Subcutaneous abdominal adipose tissue (tissue), 5 donors: ENCODE measurements around the gene GDI2.
"Not testable (repeated sequence)": the region's sequence is repeated elsewhere in the genome, so short reads cannot be mapped to it uniquely, and the experiment has no call there.

Source experiments
- H3K27ac ChIP-seq: one replicate; pipeline ENCODE4 v1.7.0; 2013; ENCODE audit warnings: low read depth, mild to moderate bottlenecking, inconsistent platforms, low read length, moderate library complexity
- H3K27me3 ChIP-seq, 5 donors: one replicate each; pipeline ENCODE4 v1.7.0; 2013; ENCODE audit warnings: low read length in 5 of 5, inconsistent platforms in 1 of 5; ENCODE audit not compliant: control insufficient read depth in 5 of 5, insufficient read depth in 4 of 5
- H3K36me3 ChIP-seq, 5 donors: one replicate each; pipeline ENCODE4 v1.7.0; 2013; ENCODE audit warnings: low read length in 5 of 5; ENCODE audit not compliant: control insufficient read depth in 5 of 5, insufficient read depth in 5 of 5
- H3K4me1 ChIP-seq, 5 donors: one replicate each; pipeline ENCODE4 v1.7.0; 2013; ENCODE audit warnings: low read length in 5 of 5, mild to moderate bottlenecking in 3 of 5, moderate library complexity in 1 of 5; ENCODE audit not compliant: control insufficient read depth in 5 of 5, insufficient read depth in 5 of 5
- H3K4me3 ChIP-seq, 5 donors: one replicate each; pipeline ENCODE4 v1.7.0; 2013; ENCODE audit warnings: low read length in 5 of 5, low read depth in 1 of 5
- H3K9ac ChIP-seq, 5 donors: one replicate each; pipeline ENCODE4 v1.7.0; 2013; ENCODE audit warnings: low read length in 5 of 5, mild to moderate bottlenecking in 4 of 5, moderate library complexity in 3 of 5
- H3K9me3 ChIP-seq, 5 donors: one replicate each; pipeline ENCODE4 v1.7.0; 2013; ENCODE audit warnings: low read length in 5 of 5; ENCODE audit not compliant: control insufficient read depth in 5 of 5
- donor health status: healthy.
- donor health status: healthy.
- donor health status: healthy.
- donor health status: healthy.
- donor health status: healthy.

GDI2 gene

DNA sequence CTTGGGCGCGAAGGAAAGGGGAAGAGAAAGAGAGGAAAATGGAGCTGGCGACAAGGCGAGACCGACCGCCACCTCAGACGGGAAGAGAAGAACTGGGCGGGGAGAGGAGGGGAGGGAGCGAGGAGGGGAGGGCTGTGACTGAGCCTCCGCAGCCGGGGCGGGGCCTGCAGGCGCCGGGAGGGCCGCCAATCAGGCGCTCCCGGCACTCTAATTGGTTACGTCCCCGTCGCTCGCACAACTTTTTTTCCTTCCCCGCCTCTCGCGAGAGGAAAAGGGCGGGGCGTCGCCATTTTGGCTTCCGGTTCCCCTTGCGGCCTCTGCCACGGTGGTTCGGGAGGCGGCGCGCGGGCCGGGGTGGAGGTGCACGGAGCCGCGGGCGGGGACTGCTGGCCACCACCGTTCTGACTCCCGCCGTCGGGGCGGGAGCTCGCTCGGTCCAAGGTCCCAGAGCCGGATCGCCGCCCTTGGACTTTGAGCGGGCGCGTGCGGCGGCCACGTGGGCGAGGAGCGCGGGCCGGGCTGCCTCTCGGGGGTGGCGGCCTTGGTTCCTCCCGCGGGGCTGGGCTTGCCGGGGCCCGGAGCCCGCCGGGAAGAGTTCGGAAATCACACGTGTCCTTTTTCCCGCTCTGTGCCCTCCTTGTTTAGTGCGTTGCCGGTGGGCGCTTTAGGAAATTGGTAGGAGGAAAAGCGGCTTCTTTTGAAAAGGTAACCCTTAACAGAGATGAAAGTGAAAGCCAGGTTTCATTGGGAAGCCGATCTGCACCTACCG, at the start of gene GDI2:
Gene GDI2 (minus strand): TSS at position 94 of the 769 bp plus-strand sequence. CDS start 176 bp downstream, outside the sequence.
- Histone ChIP-seq H3K36me3 (no peaks in the 10 kb centered on the region), H3K4me1 (peaks cover 10 to 44% (median 43%) of the 10 kb centered on the region in 5 donors), H3K9me3 (no peaks in the 10 kb centered on the region), H3K27ac (peak within 1 kb of the TSS; percentile 97), H3K9ac (peak within 1 kb of the TSS; percentile 88 to 96 (median 96)), H3K27me3 (no peaks in the 10 kb centered on the region), H3K4me3 (peak within 1 kb of the TSS; percentile 84 to 97 (median 91))

DNA sequence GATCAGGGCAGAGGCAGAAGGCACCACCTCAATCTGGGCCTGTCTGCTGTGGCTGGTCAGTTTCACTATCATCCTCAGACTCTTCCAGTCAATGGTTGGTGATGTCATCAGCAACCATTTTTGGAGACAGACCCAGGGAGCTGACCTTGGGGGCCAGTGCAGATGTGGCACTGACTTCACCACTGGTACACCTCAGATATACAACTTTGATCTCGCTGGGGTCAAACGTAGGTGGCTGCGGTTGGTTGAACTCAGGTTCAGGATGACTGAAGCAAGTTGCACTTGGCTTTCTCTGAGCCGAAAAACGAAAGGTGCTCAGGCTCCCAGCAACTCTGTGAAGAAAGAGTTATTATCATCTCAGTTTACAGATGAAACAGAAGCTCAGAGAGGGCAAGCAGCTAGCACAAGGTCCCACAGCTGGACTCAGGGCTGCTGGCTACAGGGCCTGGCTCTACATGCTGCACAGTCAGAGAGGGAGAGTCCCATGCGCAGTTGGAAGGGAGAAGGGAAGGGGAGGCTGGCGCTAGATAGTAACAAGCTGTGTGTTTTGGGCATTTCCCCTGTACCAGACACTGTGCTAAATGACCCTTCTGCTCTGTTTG, 49.2 kb upstream of the GDI2 start:
- no peaks in the 10 kb centered on the region for H3K36me3 ChIP-seq
- H3K27me3 ChIP-seq: no peaks in the 10 kb centered on the region
- H3K9me3 ChIP-seq: no peaks in the 10 kb centered on the region
- no peak overlapping the region for H3K27ac ChIP-seq
- H3K4me1 ChIP-seq: no peaks in the 10 kb centered on the region
- H3K9ac ChIP-seq: no peak overlapping the region
- no peak overlapping the region for H3K4me3 ChIP-seq

DNA sequence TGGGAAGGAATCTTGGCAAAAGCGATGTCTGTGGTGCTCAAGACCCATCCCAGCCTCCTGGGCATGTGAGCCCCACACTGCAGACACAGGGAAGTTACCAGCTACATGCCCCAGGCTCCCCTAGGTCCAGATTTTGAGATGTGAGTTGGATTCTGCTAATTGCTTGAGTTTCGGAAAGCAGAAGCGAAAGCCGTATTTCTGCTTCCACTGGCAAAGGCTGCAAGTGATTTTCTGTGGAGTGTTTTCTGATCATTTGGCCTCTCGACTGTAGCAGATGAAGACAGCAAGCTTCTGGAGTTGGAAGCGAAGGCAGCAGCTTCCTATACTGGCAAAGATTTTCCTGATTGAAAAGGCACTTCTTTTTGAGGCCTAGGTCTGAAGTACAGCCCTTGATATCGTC, 46.8 kb upstream of the GDI2 start:
- H3K36me3 ChIP-seq: no peaks in the 10 kb centered on the region
- no peaks in the 10 kb centered on the region for H3K9me3 ChIP-seq
- no peak overlapping the region for H3K9ac ChIP-seq
- no peak overlapping the region for H3K27ac ChIP-seq
- H3K27me3 ChIP-seq: peaks cover 0 to 2% (median 0%) of the 10 kb centered on the region in 5 donors
- H3K4me3 ChIP-seq: no peak overlapping the region
- H3K4me1 ChIP-seq: no peaks in the 10 kb centered on the region

DNA sequence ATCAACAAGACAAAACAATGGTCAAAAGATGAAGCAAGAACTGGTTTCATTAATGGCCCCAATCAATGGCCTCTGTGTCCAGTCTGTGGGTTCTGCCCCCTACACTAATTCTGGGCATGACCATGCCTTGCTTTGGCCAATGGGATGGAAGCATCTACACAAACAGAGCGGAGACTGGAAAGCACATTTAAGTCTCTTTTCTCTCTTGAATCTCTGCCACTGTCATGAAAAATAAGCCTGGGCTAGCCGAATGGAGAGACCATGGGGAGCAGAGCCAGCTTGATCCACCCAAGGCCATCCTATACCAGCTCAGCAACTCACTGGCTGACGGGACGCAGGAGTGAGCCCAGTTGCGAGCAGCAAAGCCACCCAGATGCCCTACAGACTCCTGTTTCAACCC, 45.6 kb upstream of the GDI2 start:
- no peak overlapping the region for H3K4me3 ChIP-seq
- H3K27ac ChIP-seq: no peak overlapping the region
- H3K9ac ChIP-seq: no peak overlapping the region
- peaks cover 0 to 2% (median 0%) of the 10 kb centered on the region in 5 donors for H3K27me3 ChIP-seq
- no peaks in the 10 kb centered on the region for H3K36me3 ChIP-seq
- no peaks in the 10 kb centered on the region for H3K9me3 ChIP-seq
- H3K4me1 ChIP-seq: no peaks in the 10 kb centered on the region

DNA sequence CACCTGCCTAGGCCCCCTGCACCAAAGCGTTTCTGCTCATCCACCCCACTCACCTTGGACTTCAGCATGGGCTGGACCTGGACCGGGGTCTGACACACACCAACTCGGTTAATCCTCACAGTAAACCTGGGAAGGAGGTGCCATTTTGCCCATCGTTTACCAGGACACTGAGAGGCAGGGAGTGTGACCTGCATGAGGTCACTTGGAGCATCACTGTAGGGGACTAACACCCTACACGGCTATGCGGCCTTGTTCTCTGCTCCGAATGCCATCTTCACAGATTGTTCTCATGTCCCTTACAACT, 43.4 kb upstream of the GDI2 start:
- H3K27ac ChIP-seq: no peak overlapping the region
- H3K4me3 ChIP-seq: no peak overlapping the region
- no peaks in the 10 kb centered on the region for H3K36me3 ChIP-seq
- peaks cover 0 to 2% (median 0%) of the 10 kb centered on the region in 5 donors for H3K4me1 ChIP-seq
- peaks cover 0 to 4% (median 2%) of the 10 kb centered on the region in 5 donors for H3K27me3 ChIP-seq
- H3K9ac ChIP-seq: no peak overlapping the region
- H3K9me3 ChIP-seq: no peaks in the 10 kb centered on the region

DNA sequence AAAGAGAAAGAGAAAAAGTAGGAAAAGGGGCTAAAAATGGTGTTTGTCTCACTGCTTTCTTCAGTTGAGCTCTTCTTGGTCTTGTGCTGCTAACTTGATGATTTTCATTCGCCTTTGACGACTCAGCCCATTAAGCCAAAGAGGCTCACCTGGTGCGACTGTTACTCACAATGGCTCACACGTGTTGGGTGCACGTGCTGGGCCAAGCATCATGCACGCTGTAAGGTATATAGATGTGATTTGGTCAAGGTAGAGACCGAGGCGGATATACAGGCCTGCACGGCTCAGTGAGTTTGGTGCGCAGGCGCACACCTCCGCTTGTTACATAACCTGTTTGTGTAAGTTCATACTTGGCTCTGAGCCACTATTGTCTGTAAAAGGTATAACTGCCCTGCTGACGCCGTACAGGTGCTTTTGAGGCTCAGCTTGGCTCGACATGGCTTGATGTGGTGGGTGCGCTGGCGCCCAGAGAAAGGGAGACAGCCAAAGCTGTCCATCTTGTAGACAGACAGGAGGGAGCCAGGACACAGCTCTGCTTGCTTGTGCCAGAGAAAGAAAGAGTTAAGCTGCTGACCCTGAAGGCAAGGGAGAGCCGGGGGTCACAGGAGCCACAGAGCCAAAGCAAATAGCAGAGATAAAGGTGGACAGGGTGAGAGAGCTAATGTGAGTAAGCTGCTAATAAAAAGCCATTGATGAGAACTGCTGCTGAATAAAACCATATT, 42.9 kb upstream of the GDI2 start:
- Histone ChIP-seq H3K27ac (no peak overlapping the region), H3K9ac (no peak overlapping the region), H3K36me3 (no peaks in the 10 kb centered on the region), H3K9me3 (no peaks in the 10 kb centered on the region), H3K4me1 (peaks cover 0 to 2% (median 0%) of the 10 kb centered on the region in 5 donors), H3K27me3 (peaks cover 0 to 4% (median 2%) of the 10 kb centered on the region in 5 donors), H3K4me3 (no peak overlapping the region)

DNA sequence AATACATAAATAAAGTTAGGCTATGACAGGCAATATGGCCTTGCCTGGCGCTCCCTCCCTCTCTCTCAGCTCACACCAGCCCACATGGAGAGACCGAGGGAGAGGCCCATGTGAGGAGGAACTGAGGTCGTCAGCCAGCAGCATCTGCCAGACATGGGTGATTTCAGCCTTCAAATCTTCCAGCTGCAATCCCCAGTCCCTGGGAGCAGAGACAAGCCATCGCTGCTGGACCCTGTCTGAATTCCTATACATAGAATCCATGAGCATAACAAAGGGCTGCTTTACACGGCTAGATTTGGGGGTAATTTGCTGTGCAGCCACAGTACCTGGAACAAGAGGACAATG, 40.9 kb upstream of the GDI2 start:
- no peak overlapping the region for H3K27ac ChIP-seq

DNA sequence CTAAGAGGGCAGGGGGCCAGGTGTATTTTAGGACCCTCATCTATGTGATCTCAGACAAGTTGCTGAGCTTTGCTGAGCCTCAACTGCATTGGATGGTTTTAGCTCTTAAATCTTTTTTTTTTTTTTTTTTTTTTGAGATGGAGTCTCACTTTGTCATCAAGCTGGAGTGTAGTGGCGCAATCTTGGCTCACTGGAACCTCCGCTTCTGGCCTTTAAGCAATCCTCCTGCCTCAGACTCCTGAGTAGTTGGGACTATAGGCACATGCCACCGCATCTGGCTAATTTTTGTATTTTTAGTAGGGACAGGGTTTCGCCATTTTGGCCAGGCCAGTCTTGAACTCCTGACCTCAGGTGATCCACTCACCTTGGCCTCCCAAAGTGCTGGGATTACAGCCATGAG, 33.4 kb upstream of the GDI2 start:
- H3K27me3 ChIP-seq: not testable (repeated sequence)

More for the DNA sequence above, 40.9 kb upstream of the GDI2 start:
- Histone ChIP-seq H3K4me3 (no peak overlapping the region), H3K27me3 (peaks cover 0 to 4% (median 2%) of the 10 kb centered on the region in 5 donors), H3K9me3 (no peaks in the 10 kb centered on the region), H3K9ac (no peak overlapping the region), H3K36me3 (no peaks in the 10 kb centered on the region), H3K4me1 (peaks cover 0 to 2% (median 0%) of the 10 kb centered on the region in 5 donors)

DNA sequence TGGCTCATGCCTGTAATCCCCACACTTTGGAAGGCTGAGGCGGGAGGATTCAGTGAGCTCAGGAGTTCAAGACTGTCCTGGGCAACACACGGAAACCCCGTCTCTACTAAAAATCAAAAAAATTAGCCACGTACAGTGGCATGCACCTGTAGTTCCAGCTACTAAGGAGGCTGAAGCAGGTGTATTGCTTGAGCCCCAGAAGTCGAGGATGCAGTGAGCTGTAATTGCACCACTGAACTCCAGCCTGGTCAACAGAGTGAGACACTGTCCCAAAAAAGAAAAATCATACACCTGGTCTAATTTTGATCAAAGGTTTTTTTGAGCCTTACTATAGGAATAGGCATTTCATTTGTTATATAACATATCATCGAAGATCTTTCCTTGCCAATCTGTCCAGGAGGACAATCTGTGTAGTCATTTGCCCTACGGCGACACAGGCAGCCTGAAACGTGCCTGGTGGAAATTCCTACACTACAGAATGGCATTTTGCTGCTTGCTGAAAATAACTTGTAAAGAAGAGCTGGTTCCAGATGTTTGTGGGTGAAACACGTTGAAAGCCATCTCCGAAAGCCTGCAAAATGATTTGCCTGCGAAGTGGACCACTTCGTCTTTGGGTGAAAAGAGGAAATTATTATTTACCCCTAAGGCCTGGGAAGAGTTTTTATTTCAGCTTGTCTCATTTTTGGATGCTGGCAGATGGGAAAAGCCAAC, 31.3 kb upstream of the GDI2 start:
- H3K9ac ChIP-seq: no peak overlapping the region
- no peak overlapping the region for H3K27ac ChIP-seq
- no peaks in the 10 kb centered on the region for H3K9me3 ChIP-seq
- peaks cover 2 to 12% (median 9%) of the 10 kb centered on the region in 5 donors for H3K4me1 ChIP-seq
- no peak overlapping the region for H3K4me3 ChIP-seq
- no peaks in the 10 kb centered on the region for H3K36me3 ChIP-seq
- H3K27me3 ChIP-seq: peaks cover 0 to 5% (median 0%) of the 10 kb centered on the region in 5 donors

More for the DNA sequence above, 33.4 kb upstream of the GDI2 start:
- H3K9ac ChIP-seq, H3K36me3 ChIP-seq, H3K4me3 ChIP-seq, H3K9me3 ChIP-seq, H3K4me1 ChIP-seq: not testable (repeated sequence)
- H3K27ac ChIP-seq: peak overlapping the region; percentile 60
